LNCaP clone FGC (cell line): ENCODE data around the gene GLI3.

Experiments used
- DNase-seq: peaks from one replicate; pipeline ENCODE4 v3.0.0-alpha.2; 2011; ENCODE audit warnings: low read depth
- H3K4me3 ChIP-seq: 2 replicates; pipeline ENCODE4 v1.5.1; 2011; ENCODE audit warnings: mild to moderate bottlenecking, low read depth, low read length, control low read depth
- TF ChIP-seq, protein P1 (sequence below): IDR thresholded peaks from 2 replicates; pipeline ENCODE4 v1.5.1; 2012; ENCODE audit warnings: mild to moderate bottlenecking; ENCODE audit not compliant: control insufficient read depth, insufficient read depth; ENCODE audit errors: extremely low read depth

Gene GLI3

GRCh38 chr7:42025635-42026375 lies 211.2 kb downstream of the GLI3 start:
- DNase-seq, result no peak
- no peak overlapping the region for H3K4me3 ChIP-seq
- TF ChIP-seq, protein P1, sequence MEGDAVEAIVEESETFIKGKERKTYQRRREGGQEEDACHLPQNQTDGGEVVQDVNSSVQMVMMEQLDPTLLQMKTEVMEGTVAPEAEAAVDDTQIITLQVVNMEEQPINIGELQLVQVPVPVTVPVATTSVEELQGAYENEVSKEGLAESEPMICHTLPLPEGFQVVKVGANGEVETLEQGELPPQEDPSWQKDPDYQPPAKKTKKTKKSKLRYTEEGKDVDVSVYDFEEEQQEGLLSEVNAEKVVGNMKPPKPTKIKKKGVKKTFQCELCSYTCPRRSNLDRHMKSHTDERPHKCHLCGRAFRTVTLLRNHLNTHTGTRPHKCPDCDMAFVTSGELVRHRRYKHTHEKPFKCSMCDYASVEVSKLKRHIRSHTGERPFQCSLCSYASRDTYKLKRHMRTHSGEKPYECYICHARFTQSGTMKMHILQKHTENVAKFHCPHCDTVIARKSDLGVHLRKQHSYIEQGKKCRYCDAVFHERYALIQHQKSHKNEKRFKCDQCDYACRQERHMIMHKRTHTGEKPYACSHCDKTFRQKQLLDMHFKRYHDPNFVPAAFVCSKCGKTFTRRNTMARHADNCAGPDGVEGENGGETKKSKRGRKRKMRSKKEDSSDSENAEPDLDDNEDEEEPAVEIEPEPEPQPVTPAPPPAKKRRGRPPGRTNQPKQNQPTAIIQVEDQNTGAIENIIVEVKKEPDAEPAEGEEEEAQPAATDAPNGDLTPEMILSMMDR, result no peak

GRCh38 chr7:42024537-42024936 lies 212.5 kb downstream of the GLI3 start:
- no peak for DNase-seq
- no peak overlapping the region for H3K4me3 ChIP-seq
- TF ChIP-seq, protein P1, result no peak

- no peak for DNase-seq
- TF ChIP-seq, protein P1, result no peak
- no peak overlapping the region for H3K4me3 ChIP-seq
These were observed 213.7 kb downstream of the GLI3 start for GRCh38 chr7:42023262-42023661.

- H3K4me3 ChIP-seq, result no peak overlapping the region
- TF ChIP-seq, protein P1, result no peak
- no peak for DNase-seq
These were observed 214.2 kb downstream of the GLI3 start for GRCh38 chr7:42022791-42023190.

- DNase-seq, result no peak
- TF ChIP-seq, protein P1, result no peak
These were observed 215.0 kb downstream of the GLI3 start for GRCh38 chr7:42022056-42022455.

GRCh38 chr7:42021631-42022030 lies 215.4 kb downstream of the GLI3 start:
- DNase-seq, result no peak
- H3K4me3 ChIP-seq, result no peak overlapping the region
- TF ChIP-seq, protein P1, result no peak

More at GRCh38 chr7:42022056-42022455, 215.0 kb downstream of the GLI3 start:
- no peak overlapping the region for H3K4me3 ChIP-seq

GRCh38 chr7:42020061-42020460 lies 216.9 kb downstream of the GLI3 start:
- no peak overlapping the region for H3K4me3 ChIP-seq
- TF ChIP-seq, protein P1, result no peak
- no peak for DNase-seq
